Activated T-helper 2 cell treated with anti-CD3 and anti-CD28 coated beads, Interferon-gamma antibody, Interleukin-2, Interleukin-4, amounts not matched to agents 10 μg/mL and 5 μg/mL and 100 μg/mL, durations not matched to agents 14 hours and 24 hours and 36 hours (primary cell): ENCODE data around the gene GFOD1. TPM values are rescaled to one million over a fixed set of nuclear protein-coding genes. Genes with fewer than 3 reads are reported as not detected.
A peak's percentile ranks its signal among the peaks of the same experiment; 100 is the strongest.
"Not testable (repeated sequence)": the region's sequence is repeated elsewhere in the genome, so short reads cannot be mapped to it uniquely, and the experiment has no call there.

Source experiments
- DNase-seq: peaks from one replicate; pipeline ENCODE4 v3.0.0; 2021; ENCODE audit warnings: low spot score
- H3K27ac Mint-ChIP-seq: one replicate; pipeline ENCODE4 v1.8.0; 2021; ENCODE audit warnings: mixed read lengths
- H3K27me3 Mint-ChIP-seq: one replicate; pipeline ENCODE4 v1.8.0; 2021; ENCODE audit warnings: low read depth, mixed read lengths
- H3K36me3 Mint-ChIP-seq: one replicate; pipeline ENCODE4 v1.8.0; 2021; ENCODE audit warnings: low read depth, mixed read lengths
- H3K4me1 Mint-ChIP-seq: one replicate; pipeline ENCODE4 v1.8.0; 2021; ENCODE audit warnings: low read depth, mixed read lengths
- H3K4me3 Mint-ChIP-seq: one replicate; pipeline ENCODE4 v1.8.0; 2021; ENCODE audit warnings: low read depth, mild to moderate bottlenecking, moderate library complexity, mixed read lengths
- H3K9me3 Mint-ChIP-seq: one replicate; pipeline ENCODE4 v1.8.0; 2021; ENCODE audit warnings: mixed read lengths
- intact Hi-C: fragments of 100-400 bp; cut with micrococcal nuclease; formaldehyde crosslinking; loops from one replicate; pipeline ENCODE4 v1.15.1; 2023
- total RNA-seq: library from RNA; stranded (reverse); gene quantifications from 2 replicates; pipeline ENCODE4 v1.2.3, GENCODE V29; 2022

GFOD1 gene
- total RNA-seq, 1 donor from 2014 or later, result 4.6 TPM

GRCh38 chr6:13339863-13340630, 147.4 kb downstream of the GFOD1 start:
- intact Hi-C loops, result loop anchor here (5.0 kb wide), 2 partner anchors 197 to 727 kb away; no protein-coding TSS in a partner anchor
- DNase-seq, result no peak
- H3K27ac Mint-ChIP-seq, result no peak overlapping the region

GRCh38 chr6:13338038-13338437, 149.4 kb downstream of the GFOD1 start:
- H3K9me3 Mint-ChIP-seq, result no peaks in the 10 kb centered on the region
- DNase-seq, result no peak
- no peak overlapping the region for H3K4me3 Mint-ChIP-seq
- intact Hi-C loops, result loop anchor here (5.0 kb wide), 2 partner anchors 199 to 729 kb away; no protein-coding TSS in a partner anchor
- H3K27ac Mint-ChIP-seq, result no peak overlapping the region
- H3K36me3 Mint-ChIP-seq, result no peaks in the 10 kb centered on the region
- peaks cover 1% of the 10 kb centered on the region for H3K27me3 Mint-ChIP-seq
- peaks cover 28% of the 10 kb centered on the region for H3K4me1 Mint-ChIP-seq

More at GRCh38 chr6:13339863-13340630, 147.4 kb downstream of the GFOD1 start:
- no peaks in the 10 kb centered on the region for H3K9me3 Mint-ChIP-seq
- no peak overlapping the region for H3K4me3 Mint-ChIP-seq
- peaks cover 25% of the 10 kb centered on the region for H3K4me1 Mint-ChIP-seq
- peaks cover 1% of the 10 kb centered on the region for H3K27me3 Mint-ChIP-seq
- no peaks in the 10 kb centered on the region for H3K36me3 Mint-ChIP-seq

GRCh38 chr6:13336553-13336952, 150.8 kb downstream of the GFOD1 start:
- H3K9me3 Mint-ChIP-seq, result no peaks in the 10 kb centered on the region

DNA sequence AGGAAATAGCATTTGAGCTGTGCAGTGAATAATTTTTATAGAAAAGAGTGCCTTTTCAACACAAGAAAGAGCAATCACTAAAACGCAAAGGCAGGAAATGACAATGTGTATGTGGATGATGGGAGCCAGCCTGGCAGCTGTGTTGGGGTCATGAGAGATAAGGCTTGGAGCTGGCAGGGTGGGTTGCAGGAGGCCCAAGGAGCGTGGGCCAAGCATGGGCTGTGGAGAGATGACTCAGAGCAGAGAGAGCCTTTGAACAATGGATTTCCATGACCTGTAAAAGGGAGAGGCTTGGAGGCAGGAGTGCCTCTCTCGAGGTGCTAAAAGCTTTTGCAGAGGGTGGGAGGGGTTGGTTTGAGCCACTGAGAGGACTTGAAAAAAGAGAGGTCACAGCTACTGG, 152.4 kb downstream of the GFOD1 start:
- Mint-ChIP-seq H3K4me1 (peaks cover 22% of the 10 kb centered on the region), H3K9me3 (no peaks in the 10 kb centered on the region), H3K4me3 (no peak overlapping the region), H3K36me3 (no peaks in the 10 kb centered on the region), H3K27me3 (peaks cover 1% of the 10 kb centered on the region), H3K27ac (no peak overlapping the region)
- no peak for DNase-seq
- intact Hi-C loops, result loop anchor here (5.0 kb wide), 3 partner anchors 202 to 732 kb away; no protein-coding TSS in a partner anchor

More at GRCh38 chr6:13336553-13336952, 150.8 kb downstream of the GFOD1 start:
- H3K27ac Mint-ChIP-seq, result no peak overlapping the region
- no peaks in the 10 kb centered on the region for H3K36me3 Mint-ChIP-seq
- peak; percentile 63 for DNase-seq
- intact Hi-C loops, result loop anchor here (2.0 to 5.0 kb wide), 4 partner anchors 150 to 731 kb away; partner anchors contain the start of genes GFOD1 and SIRT5
- no peak overlapping the region for H3K4me3 Mint-ChIP-seq
- peaks cover 1% of the 10 kb centered on the region for H3K27me3 Mint-ChIP-seq
- peaks cover 31% of the 10 kb centered on the region for H3K4me1 Mint-ChIP-seq

- Mint-ChIP-seq H3K27ac (no peak overlapping the region), H3K4me1 (peaks cover 25% of the 10 kb centered on the region), H3K36me3 (no peaks in the 10 kb centered on the region), H3K4me3 (no peak overlapping the region), H3K9me3 (no peaks in the 10 kb centered on the region), H3K27me3 (no peaks in the 10 kb centered on the region)
- intact Hi-C loops, result loop anchor here (5.0 kb wide), 1 partner anchor 440 kb away; no protein-coding TSS in a partner anchor
- no peak for DNase-seq
These were observed 155.1 kb downstream of the GFOD1 start for GRCh38 chr6:13332349-13332706.

GRCh38 chr6:13331516-13332348, 155.7 kb downstream of the GFOD1 start:
- no peak overlapping the region for H3K4me3 Mint-ChIP-seq
- H3K9me3 Mint-ChIP-seq, result no peaks in the 10 kb centered on the region
- no peak for DNase-seq
- intact Hi-C loops, result loop anchor here (2.0 to 5.0 kb wide), 2 partner anchors 137 to 439 kb away; no protein-coding TSS in a partner anchor
- H3K4me1 Mint-ChIP-seq, result peaks cover 28% of the 10 kb centered on the region
- H3K27me3 Mint-ChIP-seq, result no peaks in the 10 kb centered on the region
- no peak overlapping the region for H3K27ac Mint-ChIP-seq
- no peaks in the 10 kb centered on the region for H3K36me3 Mint-ChIP-seq

DNA sequence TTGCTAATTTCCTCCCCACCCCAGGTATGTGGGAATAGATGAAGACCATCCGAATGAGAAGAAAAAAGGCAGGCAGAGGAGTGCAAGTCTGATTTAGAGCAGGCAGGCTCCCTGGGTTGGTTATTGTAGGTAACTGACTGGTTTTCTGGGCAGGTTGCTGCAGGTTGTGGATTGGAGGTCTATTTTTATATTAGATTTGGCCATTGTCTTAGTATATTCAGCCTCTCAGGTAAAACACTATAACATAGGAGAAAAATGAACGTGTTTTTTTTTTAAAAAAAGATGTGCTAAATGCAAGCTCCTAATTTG, 158.6 kb downstream of the GFOD1 start:
- Mint-ChIP-seq H3K4me3 (peak overlapping the region; percentile 89), H3K27ac (peak overlapping the region; percentile 89), H3K9me3 (no peaks in the 10 kb centered on the region), H3K36me3 (peaks cover 14% of the 10 kb centered on the region), H3K27me3 (no peaks in the 10 kb centered on the region), H3K4me1 (peaks cover 26% of the 10 kb centered on the region)
- intact Hi-C loops, result loop anchor here (1.0 to 5.0 kb wide), 4 partner anchors 26 to 417 kb away; partner anchors contain the start of gene SIRT5
- DNase-seq, result no peak

- H3K4me1 Mint-ChIP-seq, result peaks cover 26% of the 10 kb centered on the region
These were observed 159.1 kb downstream of the GFOD1 start, which contains the start of gene TBC1D7 for GRCh38 chr6:13328076-13328874. Gene TBC1D7, minus strand, starts transcription at chr6:13328537. Its CDS starts 1,639 bp downstream, at chr6:13326898.

GRCh38 chr6:13327691-13328075, 159.7 kb downstream of the GFOD1 start:
- no peaks in the 10 kb centered on the region for H3K9me3 Mint-ChIP-seq
- DNase-seq, result no peak
- H3K4me3 Mint-ChIP-seq, result peak overlapping the region; percentile 89

More at GRCh38 chr6:13328076-13328874, 159.1 kb downstream of the GFOD1 start, which contains the start of gene TBC1D7:
- Mint-ChIP-seq H3K4me3 (peak within 1 kb of the TSS; percentile 89), H3K36me3 (peaks cover 19% of the 10 kb centered on the region), H3K27ac (peak within 1 kb of the TSS; percentile 89), H3K9me3 (no peaks in the 10 kb centered on the region), H3K27me3 (no peaks in the 10 kb centered on the region)
- DNase-seq, result peak; percentile 93
- intact Hi-C loops, result loop anchor here (1.0 to 5.0 kb wide), 4 partner anchors 25 to 416 kb away; partner anchors contain the start of gene SIRT5

GRCh38 chr6:13326031-13326586, 161.3 kb downstream of the GFOD1 start:
- intact Hi-C loops, result loop anchor here (5.0 kb wide), 1 partner anchor 414 kb away; no protein-coding TSS in a partner anchor
- Mint-ChIP-seq H3K4me1 (peaks cover 23% of the 10 kb centered on the region), H3K4me3 (peak overlapping the region; percentile 64), H3K36me3 (peaks cover 24% of the 10 kb centered on the region)
- not testable (repeated sequence) for H3K9me3 Mint-ChIP-seq, H3K27ac Mint-ChIP-seq, H3K27me3 Mint-ChIP-seq, DNase-seq

More at GRCh38 chr6:13327691-13328075, 159.7 kb downstream of the GFOD1 start:
- intact Hi-C loops, result loop anchor here (1.0 to 5.0 kb wide), 4 partner anchors 25 to 415 kb away; partner anchors contain the start of gene SIRT5
- no peaks in the 10 kb centered on the region for H3K27me3 Mint-ChIP-seq
- peak overlapping the region; percentile 87 for H3K27ac Mint-ChIP-seq
- H3K36me3 Mint-ChIP-seq, result peaks cover 19% of the 10 kb centered on the region
- H3K4me1 Mint-ChIP-seq, result peaks cover 26% of the 10 kb centered on the region

DNA sequence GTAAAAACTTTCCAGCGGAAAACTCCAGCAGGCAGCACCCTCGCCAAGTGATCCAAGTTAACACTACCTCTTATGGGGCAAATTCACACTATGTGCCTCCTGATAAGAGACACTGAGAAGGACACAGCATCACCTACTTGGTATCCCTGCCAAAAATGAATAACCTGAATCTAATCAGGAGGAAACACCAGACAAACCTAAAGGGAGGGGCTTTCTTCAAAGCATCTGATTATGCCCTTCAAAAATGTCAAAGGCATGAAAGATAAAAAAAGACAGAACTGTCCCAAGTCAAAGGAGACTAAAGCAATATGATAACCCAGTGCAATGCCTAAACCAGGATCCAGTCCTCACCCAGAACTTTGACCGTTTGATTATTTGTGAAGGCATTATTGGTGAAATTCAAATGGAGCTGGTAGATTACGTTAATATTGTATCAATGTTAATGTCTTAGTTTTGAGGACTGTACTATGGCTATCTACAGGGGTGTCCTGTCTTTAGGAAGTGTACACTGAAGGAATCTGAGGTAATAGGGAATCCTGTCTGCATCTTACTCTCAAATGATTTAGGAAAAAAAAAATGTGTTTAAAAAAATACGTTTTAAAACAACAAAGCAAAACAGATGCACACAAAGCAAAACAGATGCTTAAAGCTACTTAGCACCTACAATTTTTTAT, 167.4 kb downstream of the GFOD1 start:
- Mint-ChIP-seq H3K36me3 (peaks cover 68% of the 10 kb centered on the region), H3K4me3 (no peak overlapping the region)
- no peak for DNase-seq

More for the DNA sequence above, 167.4 kb downstream of the GFOD1 start:
- Mint-ChIP-seq H3K27ac (no peak overlapping the region), H3K27me3 (no peaks in the 10 kb centered on the region), H3K9me3 (no peaks in the 10 kb centered on the region), H3K4me1 (peaks cover 1% of the 10 kb centered on the region)
- intact Hi-C loops, result no loop called here
